WI38 (cell line): ENCODE measurements around the gene VWA5B2.

Experiments used
- H3K4me3 ChIP-seq: 2 replicates; pipeline ENCODE4 v1.5.1; 2011; ENCODE audit warnings: low read depth, mild to moderate bottlenecking, control low read depth, low read length
- CTCF ChIP-seq: IDR thresholded peaks from 2 replicates; pipeline ENCODE4 v1.5.1; 2012; ENCODE audit warnings: low read depth, mild to moderate bottlenecking, control low read depth, low read length

The VWA5B2 gene

GRCh38 chr3:184229394-184230080 is at the start of gene VWA5B2:
Gene VWA5B2 (plus strand): TSS chr3:184229585. CDS start chr3:184230529, 944 bp downstream.
- 0 out of 2 replicates have a peak, but pooled peaks have one; percentile 5 for TF ChIP-seq CTCF
- peak within 1 kb of the TSS; percentile 39 for H3K4me3 ChIP-seq

GRCh38 chr3:184180165-184180564 is 49.2 kb upstream of the VWA5B2 start:
- no peak for TF ChIP-seq CTCF
- H3K4me3 ChIP-seq: no peak overlapping the region

GRCh38 chr3:184181596-184181995 is 47.8 kb upstream of the VWA5B2 start:
- TF ChIP-seq CTCF: no peak

GRCh38 chr3:184183679-184184078 is 45.7 kb upstream of the VWA5B2 start:
- H3K4me3 ChIP-seq: no peak overlapping the region
- no peak for TF ChIP-seq CTCF

More at GRCh38 chr3:184181596-184181995, 47.8 kb upstream of the VWA5B2 start:
- no peak overlapping the region for H3K4me3 ChIP-seq

GRCh38 chr3:184184546-184185230 is 44.7 kb upstream of the VWA5B2 start:
- H3K4me3 ChIP-seq: no peak overlapping the region
- TF ChIP-seq CTCF: no peak

GRCh38 chr3:184185461-184186183 is 43.8 kb upstream of the VWA5B2 start:
- TF ChIP-seq CTCF: no peak
- H3K4me3 ChIP-seq: peak overlapping the region; percentile 76
